ENCODE results near the gene KLHDC7B.
"Not testable (repeated sequence)": the region's sequence is repeated elsewhere in the genome, so short reads cannot be mapped to it uniquely, and the experiment has no call there.

The KLHDC7B gene

GRCh38 chr22:50517495-50518260 lies 28.0 kb upstream of the KLHDC7B start:
- no peak for DNase-seq (ENCODE audit: low read depth in 2 of 2)

DNA sequence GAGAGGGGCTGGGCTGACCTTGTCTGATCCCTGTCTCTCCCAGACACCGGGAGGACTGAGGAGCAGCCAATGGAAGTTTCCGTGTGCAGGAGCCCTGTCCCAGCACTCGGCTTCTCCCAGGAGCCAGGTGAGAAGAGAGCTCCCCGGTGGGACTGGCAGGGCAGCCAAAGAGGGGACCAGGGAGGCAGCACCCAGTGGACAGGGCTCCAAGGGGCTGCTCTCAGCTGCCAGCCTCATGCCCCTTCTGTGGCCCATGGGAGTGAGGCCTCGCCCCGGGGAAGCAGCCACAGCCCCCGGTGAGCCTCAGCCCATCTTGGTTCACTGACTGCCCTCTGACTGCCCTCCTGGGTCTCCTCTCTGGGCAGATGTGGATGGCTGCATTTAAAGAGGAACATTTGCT lies 27.1 kb upstream of the KLHDC7B start:
- DNase-seq (ENCODE audit: low read depth in 2 of 2), result no peak

DNA sequence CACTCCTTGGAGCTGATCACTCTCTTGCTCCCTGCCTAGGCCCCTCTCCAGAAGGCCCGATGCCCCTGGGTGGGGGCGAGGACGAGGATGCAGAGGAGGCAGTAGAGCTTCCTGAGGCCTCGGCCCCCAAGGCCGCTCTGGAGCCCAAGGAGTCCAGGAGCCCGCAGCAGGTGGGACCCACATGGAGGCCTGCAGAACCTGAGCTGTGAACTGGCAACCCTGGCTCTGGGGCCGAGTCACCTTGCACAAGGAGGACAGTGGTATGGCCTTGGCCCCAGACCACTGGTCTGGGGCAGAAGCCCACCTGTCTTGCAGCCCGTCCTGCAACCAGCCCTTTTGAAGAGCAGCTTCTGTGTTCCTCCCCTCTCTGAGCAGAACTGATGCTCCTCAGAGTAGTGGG lies 26.5 kb upstream of the KLHDC7B start:
- DNase-seq (ENCODE audit: low read depth in 2 of 2), result no peak

- DNase-seq (ENCODE audit: low read depth in 2 of 2), result not testable (repeated sequence)
Measured at GRCh38 chr22:50520184-50520583, 25.5 kb upstream of the KLHDC7B start.

- no peak for DNase-seq (ENCODE audit: low read depth in 2 of 2)
Measured at GRCh38 chr22:50520826-50521453, 24.8 kb upstream of the KLHDC7B start.

DNA sequence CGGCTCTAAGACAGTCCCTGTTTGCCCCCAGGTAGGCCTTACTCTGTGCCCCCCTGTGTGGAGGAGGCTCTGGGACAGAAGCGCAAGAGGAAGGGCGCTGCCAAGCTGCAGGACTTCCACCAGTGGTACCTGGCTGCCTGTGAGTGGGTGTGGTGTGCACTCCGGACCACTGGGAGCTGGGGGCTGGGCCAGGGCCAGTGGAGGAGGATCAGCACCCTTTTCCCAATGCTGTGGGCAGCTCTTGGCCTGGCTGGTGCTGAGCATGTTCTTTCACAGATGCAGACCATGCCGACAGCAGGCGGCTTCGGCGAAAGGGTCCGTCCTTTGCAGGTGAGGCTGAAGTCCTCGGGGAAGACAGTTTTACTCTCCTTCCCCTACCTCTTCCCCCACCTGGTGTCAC lies 24.0 kb upstream of the KLHDC7B start:
- DNase-seq (ENCODE audit: low read depth in 2 of 2), result no peak

GRCh38 chr22:50522208-50522805 lies 23.4 kb upstream of the KLHDC7B start:
- DNase-seq (ENCODE audit: low read depth in 2 of 2), result no peak

GRCh38 chr22:50522806-50523438 lies 22.8 kb upstream of the KLHDC7B start:
- DNase-seq (ENCODE audit: low read depth in 2 of 2), result no peak

- no peak for DNase-seq (ENCODE audit: low read depth in 2 of 2)
Measured at GRCh38 chr22:50523458-50523805, 22.3 kb upstream of the KLHDC7B start.

- no peak for DNase-seq (ENCODE audit: low read depth in 2 of 2)
Measured at GRCh38 chr22:50523806-50524675, 21.7 kb upstream of the KLHDC7B start.

DNA sequence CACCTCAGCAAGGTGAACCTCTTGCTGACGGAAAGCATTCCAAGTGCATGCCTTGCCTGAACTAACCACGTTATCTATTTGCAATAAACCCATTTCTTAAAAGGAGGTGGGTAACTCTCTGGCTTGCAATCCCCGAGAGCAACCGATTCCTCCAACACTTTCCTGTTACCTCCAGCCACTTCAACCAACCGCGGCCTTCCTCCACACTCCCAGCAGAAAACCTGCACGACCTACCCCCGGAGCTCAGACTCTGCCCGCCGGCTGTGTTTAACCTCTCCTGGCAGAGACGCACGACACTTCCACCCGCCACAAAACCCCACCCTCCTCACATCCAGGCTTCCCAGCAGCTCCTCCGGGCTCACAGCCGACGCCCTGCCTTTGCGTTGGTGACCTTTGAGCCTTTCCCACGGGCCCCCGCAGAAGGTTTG lies 21.0 kb upstream of the KLHDC7B start:
- DNase-seq (ENCODE audit: low read depth in 2 of 2), result no peak

- DNase-seq (ENCODE audit: low read depth in 2 of 2), result peak; percentile 95 to 98
Measured at GRCh38 chr22:50525104-50525857, 20.4 kb upstream of the KLHDC7B start, which contains the start of gene SCO2. SCO2 (minus strand) TSS chr22:50525598; CDS start chr22:50524411, 1,187 bp downstream.

DNA sequence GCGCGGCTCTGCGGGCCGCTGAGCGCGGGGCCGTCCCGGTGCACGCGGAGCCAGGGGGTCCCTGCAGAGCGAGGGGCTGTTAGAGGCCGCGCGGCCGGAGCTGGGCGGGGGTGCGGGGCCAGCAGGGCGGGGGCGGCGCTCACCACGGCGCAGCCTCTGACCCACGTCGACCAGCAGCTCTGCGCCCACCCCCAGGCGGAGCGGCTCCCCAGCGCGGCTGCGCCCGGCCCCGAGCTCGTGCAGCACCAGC lies 19.9 kb upstream of the KLHDC7B start:
- DNase-seq (ENCODE audit: low read depth in 2 of 2), result no peak

DNA sequence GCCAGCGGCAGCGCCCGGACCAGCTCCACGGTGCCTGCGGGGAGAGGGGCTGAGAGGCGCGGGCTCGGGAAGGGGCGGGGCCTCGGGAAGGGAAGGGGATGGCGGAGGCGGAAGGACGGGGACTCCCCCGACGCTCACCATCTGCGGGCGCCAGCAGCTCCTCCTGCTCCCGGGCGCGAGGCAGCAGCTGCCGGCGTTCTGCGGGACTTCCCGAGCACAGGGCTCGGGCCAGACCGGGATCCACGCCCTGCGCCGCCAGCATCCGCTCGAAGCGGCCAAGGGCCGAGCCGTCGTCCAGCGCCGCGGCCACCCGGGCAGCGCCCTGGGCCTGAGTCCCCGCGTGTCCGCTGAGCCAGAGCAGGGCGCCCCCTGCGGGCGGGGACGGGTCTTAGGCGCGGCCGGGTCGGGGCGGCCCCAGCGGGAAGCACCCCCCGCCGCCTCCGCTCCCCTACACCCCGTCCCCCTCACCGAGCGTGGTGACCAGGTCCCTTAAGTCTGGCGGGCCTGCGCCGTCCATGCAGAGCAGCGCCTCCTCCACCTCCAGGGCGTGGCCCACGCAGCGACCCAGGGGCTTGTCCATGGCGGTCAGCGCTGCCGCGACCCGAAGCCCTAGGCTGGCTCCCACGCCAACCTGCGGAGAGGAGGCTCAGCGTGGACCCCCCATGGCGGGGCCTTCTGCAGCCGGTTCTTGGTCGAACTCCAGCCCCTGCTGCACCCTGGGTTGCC lies 19.4 kb upstream of the KLHDC7B start:
- peak; percentile 72 to 79 for DNase-seq (ENCODE audit: low read depth in 2 of 2)

DNA sequence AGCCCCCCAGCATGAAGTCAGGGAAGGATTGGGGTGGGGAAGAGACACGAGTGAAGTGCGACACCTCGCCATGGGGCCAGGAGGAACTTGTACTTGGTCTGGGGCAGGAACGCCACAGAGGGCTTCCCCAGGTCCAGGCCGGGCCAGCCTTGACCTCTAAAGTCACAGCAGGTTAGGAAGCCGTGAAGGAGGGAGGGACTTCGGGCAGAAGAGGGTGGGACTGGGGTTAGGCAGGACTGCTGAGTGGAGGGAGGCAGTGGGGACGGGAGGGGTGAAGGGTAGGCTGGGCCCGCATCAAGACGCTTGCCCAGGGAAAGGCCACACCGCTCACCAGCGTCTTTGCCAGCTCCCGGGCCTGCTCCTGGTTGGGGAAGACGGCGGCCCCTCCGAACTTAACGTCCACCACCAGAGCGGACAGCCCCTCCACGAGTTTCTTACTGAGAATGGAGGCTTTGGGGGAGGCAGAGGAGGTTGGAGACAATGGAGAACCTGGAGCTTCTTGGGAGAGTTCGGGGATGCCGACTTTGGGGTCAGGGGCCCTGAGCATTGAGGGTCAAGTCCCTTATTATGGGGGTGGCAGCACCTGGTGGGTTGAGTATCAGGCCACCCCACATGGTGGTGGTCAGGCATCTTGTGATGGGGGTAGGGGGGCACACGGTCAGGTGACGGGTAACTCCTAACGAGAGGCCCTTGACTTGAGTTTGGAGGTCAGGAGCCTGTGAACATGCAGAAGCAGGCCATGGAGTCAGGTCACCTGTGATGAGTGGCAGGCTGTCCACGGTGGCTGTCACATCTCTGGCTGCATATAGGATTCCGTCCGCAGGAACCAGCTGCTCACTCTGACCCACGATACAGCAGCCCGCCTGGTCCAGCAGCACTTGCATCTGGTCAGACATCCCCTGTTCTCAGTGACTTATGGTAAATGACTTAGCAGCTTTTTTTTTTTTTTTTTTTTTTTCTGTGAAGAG lies 18.6 kb upstream of the KLHDC7B start:
- no peak for DNase-seq (ENCODE audit: low read depth in 2 of 2)

GRCh38 chr22:50527921-50528681 lies 17.6 kb upstream of the KLHDC7B start:
- DNase-seq (ENCODE audit: low read depth in 2 of 2), result no peak

GRCh38 chr22:50528682-50529415 lies 16.9 kb upstream of the KLHDC7B start:
- DNase-seq (ENCODE audit: low read depth in 2 of 2), result no peak

GRCh38 chr22:50529416-50529896 lies 16.2 kb upstream of the KLHDC7B start:
- DNase-seq (ENCODE audit: low read depth in 2 of 2), result no peak

Data from stimulated activated CD8-positive, alpha-beta memory T cell treated with anti-CD3 and anti-CD28 coated beads, Interleukin-7, amount 100 ng/mL, for 4 hours (primary cell).